NCI-H1092 (cell line): ENCODE measurements around the gene ENAH.

Source experiments
- DNase-seq: peaks from one replicate; lab custom pipeline; 2025; lab: John Stamatoyannopoulos, UW

The ENAH gene

DNA sequence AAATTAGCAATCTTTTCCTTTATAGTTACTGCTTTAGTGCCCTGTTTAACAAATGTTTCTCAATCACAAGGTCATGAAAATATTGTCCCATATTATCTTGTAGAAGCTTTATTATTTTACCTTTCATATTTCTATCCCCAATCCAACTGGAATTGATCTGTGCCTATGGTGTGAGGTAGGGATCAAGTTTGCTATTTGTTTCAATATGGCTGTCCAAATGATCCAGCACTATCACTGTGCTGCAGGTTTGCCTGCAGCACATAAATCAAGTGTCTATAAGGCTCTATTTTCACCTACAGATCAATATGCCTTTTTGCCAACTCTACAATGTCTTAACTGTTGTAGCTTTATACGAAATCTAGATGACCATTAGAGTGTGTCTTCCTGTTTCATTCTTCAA, 96.2 kb downstream of the ENAH start:
- no peak for DNase-seq

DNA sequence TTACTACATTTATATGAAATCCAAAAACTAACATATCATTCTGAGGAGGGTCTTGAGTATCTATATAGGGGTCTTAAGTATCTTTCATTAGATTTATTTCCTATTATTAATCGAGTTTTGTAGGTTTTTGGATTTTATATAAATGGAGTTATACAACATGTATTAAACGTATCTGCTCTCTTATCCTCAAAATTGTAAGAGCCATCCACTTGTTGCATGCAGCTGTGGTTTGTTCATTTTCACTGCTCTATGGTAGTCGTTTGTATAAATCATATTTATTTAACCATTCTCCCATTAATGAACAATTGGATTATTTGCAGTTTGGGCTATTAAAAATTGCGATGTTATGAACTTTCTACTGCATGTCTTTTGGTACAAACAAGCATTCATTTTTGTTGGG, 97.1 kb downstream of the ENAH start:
- no peak for DNase-seq

DNA sequence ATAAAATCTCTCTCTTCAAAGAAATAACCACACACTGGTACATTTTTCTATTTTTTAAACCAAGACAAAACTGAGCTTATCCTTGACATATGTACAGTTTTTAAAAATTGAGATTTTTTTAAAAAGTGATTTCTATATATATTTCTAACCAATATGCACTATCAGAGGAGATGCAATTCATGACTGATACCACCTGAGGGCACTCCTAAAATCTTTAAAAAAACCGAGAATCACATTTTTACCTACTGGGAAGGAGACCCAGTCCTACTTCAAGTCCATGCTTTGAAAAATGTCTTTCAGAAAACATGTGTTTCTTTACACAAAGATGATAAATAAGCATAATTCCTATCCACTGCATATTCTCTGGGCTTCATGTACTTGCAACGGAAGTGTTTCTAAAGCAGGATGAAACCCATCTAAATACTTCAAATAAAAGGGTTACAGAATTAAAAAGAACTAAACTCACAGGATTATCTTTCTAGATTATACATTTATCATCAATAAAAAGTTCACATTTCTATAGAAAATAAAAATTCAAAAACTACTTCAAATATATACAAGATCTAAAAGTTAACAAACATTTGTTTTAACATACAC, 98.6 kb downstream of the ENAH start:
- DNase-seq, result no peak

DNA sequence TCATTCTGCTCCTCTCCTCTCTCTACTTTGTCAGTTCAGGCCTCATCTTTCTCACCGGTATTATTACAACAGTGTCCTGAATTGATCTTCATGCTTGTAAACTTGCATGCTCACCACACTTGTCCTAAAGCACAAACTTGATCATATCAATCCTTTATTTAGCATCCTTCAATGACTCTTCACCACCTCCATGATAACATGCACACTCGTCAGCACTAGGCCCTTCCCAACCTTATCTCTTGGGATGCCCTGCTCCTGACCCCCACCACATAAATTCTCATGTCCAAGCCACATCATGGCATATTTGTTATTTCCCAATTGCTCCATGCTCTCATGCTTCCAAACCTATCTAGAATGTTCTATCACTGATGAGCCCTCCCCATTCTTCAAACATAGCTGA, 103.1 kb downstream of the ENAH start:
- no peak for DNase-seq

DNA sequence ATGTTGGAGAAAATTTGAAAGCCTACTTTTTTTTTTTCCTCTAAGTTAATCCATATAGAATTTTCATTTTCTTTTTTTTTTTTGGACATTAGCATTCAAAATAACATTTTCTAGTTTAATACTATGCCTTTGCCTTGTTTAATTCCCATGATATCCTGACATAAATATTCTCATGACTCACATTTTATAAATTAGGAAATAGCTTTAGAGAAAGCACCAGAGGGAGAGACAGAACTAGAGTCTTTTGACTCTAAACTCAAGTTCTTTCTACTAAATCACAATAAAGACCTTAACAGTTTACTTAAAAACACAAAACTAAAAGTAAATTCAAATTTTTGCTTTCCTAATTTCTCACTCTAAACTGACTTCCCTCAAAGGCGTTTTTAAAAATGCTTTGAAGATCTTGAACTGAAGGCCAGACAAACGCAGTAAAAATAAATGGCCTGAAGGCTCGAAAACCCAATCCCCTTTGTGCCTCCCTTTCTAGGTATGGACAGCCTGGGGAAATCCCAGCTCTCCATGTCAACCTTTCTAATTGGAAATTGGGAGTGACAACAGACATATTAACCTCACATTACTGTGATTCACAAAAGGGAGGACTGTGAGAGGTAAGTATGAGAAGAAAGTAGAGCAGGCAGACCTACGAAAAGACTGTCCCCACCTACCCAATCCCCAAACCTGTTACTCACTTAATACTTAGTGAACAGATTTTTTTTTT, 104.6 kb downstream of the ENAH start:
- DNase-seq, result no peak

DNA sequence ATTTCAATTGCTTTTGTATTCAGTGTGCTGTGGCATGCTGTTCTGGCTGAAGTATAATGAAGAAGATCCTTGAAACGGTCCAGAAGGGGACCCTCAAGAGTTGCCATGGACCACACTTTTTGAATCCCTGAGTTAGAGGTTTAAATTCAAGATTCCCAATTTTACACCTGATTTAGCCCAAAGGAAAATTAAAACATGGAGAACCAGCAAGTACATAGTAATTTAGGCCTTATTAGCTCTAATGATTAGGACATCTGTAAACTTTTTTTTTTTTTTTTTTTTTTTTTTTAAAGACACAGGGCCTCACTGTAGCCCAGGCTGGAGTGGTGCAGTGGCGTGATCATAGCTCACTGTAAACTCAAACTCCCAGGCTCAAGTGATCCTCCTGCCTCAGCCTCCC, 107.3 kb downstream of the ENAH start:
- no peak for DNase-seq

GRCh38 chr1:225544924-225545323, 108.0 kb downstream of the ENAH start:
- no peak for DNase-seq

GRCh38 chr1:225544263-225544662, 108.7 kb downstream of the ENAH start:
- DNase-seq, result no peak

DNA sequence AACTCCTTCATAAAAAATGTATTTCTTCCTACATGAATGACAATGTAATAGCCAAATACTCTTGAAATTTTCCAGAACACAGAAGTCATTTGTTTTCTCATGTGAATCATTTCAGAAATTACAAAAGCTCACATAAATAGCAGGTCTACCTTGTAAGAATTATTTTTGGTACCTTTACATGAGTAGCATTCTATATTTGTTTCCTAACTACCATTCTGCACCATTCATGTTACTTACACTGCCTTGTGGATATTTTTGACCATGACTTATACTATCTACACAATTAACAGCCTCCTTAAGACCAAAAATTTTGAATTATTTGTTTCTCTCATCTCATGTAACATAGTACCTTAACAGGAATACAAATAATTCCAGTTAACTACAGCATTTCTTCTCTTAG, 109.6 kb downstream of the ENAH start:
- DNase-seq, result no peak

DNA sequence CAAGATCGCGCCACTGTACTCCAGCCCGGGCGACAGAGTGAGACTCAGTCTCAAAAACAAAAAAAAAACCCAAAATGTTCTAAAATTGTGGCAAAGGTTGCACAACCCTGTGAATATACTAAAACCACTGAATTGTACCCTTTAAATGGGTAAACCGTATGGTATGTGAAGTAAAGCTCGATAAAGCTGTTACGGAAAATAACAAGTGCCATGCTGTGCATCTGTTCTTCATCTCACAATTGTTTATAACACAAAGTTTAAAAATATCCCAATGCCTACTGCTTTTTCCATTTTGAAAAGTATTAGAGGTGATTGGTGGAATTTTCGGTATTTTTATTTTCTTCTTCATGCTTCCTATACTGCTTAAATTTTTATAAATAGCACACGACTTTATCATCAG, 111.5 kb downstream of the ENAH start:
- no peak for DNase-seq

DNA sequence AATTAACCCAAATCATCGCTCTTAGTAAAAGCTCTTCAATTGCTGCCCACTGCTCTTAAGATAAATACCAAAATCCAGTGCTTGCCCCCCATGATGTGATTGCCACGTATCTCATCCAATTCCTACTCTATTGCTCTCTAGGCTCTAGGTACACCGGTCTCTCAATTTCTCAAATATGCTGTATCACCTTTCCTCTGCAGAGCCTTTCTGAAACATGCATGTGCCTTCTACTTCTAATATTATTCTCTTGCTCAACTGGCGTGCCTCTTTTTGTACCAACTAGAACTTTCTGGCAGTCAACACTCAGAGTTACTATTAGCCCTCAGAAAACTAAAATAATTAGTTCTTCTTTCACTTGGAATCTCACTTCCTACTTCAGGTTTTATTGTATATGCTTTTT, 113.3 kb downstream of the ENAH start:
- no peak for DNase-seq

GRCh38 chr1:225539069-225539468, 113.9 kb downstream of the ENAH start:
- DNase-seq, result no peak

DNA sequence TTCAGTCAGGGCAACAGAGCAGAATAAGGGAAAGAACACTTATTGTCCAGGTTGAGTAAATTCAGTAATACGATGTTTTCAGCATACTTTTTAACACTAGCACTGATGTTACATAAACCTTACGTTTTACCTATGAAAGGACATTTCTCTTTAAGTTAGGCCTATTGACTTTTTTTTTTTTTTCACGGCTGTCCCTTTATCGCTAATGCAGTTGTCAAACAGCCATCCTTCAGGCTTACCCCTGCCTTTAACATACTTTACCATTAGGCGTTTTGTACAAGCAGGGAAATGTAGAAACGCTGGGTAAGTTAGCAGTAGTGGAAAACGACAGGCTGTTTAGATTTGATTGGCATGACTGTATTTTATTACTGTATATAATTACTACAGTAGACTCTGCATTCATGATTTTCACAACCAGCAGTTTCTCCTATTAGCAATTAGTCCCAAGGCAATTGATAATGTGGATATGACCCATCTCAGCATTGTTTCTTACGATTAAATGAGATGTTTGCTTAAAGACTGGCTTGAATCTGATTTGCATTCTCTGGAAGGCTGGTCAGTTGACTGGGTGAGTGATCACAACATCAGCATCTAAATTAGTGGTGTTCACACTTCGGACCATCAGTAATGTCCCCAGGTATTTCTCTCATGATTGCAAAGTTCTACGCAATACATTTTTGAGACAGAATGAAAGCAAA, 115.2 kb downstream of the ENAH start:
- DNase-seq, result no peak

DNA sequence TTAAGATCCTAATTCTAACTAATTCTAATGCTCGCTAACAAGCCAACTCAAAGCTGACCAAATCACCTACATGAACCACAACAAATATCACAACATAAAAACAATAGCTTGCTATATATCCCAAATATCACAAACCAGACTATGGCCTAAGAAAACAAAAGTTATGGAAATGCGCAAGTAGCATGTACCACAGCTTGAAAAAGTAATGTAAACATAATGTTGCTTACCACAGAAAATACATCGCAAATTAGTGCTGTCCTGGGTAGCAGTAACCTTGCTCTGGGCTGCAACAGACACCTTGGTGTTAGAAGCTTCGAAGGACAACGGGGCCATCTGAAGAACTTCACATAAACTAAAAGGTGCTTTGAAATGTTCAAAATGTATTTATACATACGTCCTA, 117.6 kb downstream of the ENAH start:
- DNase-seq, result no peak

DNA sequence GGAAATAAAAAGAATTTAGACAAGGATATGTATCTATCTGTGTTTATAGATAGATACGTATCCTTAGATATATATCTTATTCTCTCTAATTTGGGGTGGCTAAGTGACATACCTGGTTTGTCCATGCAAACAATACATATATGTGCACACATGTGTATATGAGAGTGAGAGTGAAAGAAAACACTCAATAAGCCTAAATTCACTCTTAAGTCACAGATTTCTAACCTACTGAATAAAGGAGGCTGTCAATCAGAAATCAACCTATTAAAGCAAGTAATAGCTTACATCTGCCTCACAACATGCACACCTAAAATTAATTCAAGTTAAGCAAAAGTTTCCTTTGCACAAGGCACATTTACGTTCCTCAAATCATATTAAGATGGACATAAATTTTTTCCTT, 118.2 kb downstream of the ENAH start:
- no peak for DNase-seq

- no peak for DNase-seq
These were observed 118.8 kb downstream of the ENAH start for GRCh38 chr1:225534135-225534534.

DNA sequence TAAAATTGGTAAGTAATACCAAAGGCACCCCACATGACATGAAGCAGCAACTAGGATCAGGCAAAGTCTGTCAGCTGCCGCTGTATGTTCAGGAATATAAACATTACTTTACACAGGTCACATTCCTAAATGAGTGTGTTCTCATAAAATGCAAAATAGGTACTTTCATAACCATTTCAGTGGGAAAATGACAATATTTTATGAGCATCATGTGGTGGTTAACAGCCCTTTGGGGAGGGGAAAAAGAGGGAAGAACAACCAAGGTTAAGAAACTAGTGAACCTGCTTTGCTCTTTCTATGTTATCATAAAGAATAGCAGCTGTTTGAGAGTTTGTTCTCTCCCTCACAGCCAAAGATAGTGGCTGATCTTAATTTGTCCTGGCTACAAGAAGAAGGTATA, 119.7 kb downstream of the ENAH start:
- DNase-seq, result no peak

GRCh38 chr1:225532240-225532944, 120.5 kb downstream of the ENAH start:
- DNase-seq, result no peak

- no peak for DNase-seq
These were observed 123.2 kb downstream of the ENAH start for GRCh38 chr1:225529726-225530125.

- DNase-seq, result no peak
These were observed 125.3 kb downstream of the ENAH start for GRCh38 chr1:225527575-225527974.

- DNase-seq, result no peak
These were observed 126.0 kb downstream of the ENAH start for GRCh38 chr1:225526878-225527277.

GRCh38 chr1:225525377-225525776, 127.5 kb downstream of the ENAH start:
- no peak for DNase-seq

GRCh38 chr1:225524570-225524969, 128.4 kb downstream of the ENAH start:
- DNase-seq, result no peak
